Hepatocyte (in vitro differentiated cells): ENCODE results near the gene MVB12B. TPM values are rescaled to one million over a fixed set of nuclear protein-coding genes. Genes with fewer than 3 reads are reported as not detected.

Source experiments
- DNase-seq: peaks from one replicate; pipeline ENCODE4 v3.0.0-alpha.2; 2016; ENCODE audit warnings: low spot score
- H2AFZ ChIP-seq: fragments of 200-600 bp; sonication (generic); 2 replicates; pipeline ENCODE4 v1.6.0; 2016; ENCODE audit warnings: antibody characterized with exemption, mild to moderate bottlenecking
- H3K27ac ChIP-seq: fragments of 200-600 bp; sonication (generic); 2 replicates; pipeline ENCODE4 v1.5.1; 2016; ENCODE audit warnings: mild to moderate bottlenecking
- H3K27me3 ChIP-seq: fragments of 200-600 bp; sonication (generic); 2 replicates; pipeline ENCODE4 v1.6.1; 2016
- H3K36me3 ChIP-seq: fragments of 200-600 bp; sonication (generic); replicated peaks from 2 replicates; pipeline ENCODE4 v1.5.1; 2016; ENCODE audit warnings: low read depth; ENCODE audit not compliant: insufficient read depth
- H3K4me1 ChIP-seq: fragments of 200-600 bp; sonication (generic); 2 replicates; pipeline ENCODE4 v1.5.1; 2016; ENCODE audit warnings: mild to moderate bottlenecking, moderate library complexity; ENCODE audit not compliant: insufficient read depth
- H3K4me2 ChIP-seq: fragments of 200-600 bp; sonication (generic); 2 replicates; pipeline ENCODE4 v1.6.0; 2016
- H3K4me3 ChIP-seq: fragments of 200-600 bp; sonication (generic); 2 replicates; pipeline ENCODE4 v1.5.1; 2016; ENCODE audit warnings: mild to moderate bottlenecking
- H3K79me2 ChIP-seq: fragments of 200-600 bp; sonication (generic); 2 replicates; pipeline ENCODE4 v1.6.0; 2017; ENCODE audit warnings: mild to moderate bottlenecking
- H3K9me2 ChIP-seq: fragments of 200-600 bp; sonication (generic); replicated peaks from 2 replicates; pipeline ENCODE4 v1.6.0; 2017; ENCODE audit warnings: mild to moderate bottlenecking; ENCODE audit not compliant: insufficient read depth
- H3K9me3 ChIP-seq: fragments of 200-600 bp; sonication (generic); 2 replicates; pipeline ENCODE4 v1.5.1; 2016; ENCODE audit warnings: low read depth, mild to moderate bottlenecking
- H4K20me1 ChIP-seq: fragments of 200-600 bp; sonication (generic); 2 replicates; pipeline ENCODE4 v1.6.0; 2016; ENCODE audit warnings: mild to moderate bottlenecking; ENCODE audit not compliant: insufficient read depth, poor library complexity, severe bottlenecking
- CTCF ChIP-seq: fragments of 200-600 bp; sonication (generic); IDR thresholded peaks from 2 replicates; pipeline ENCODE4 v1.5.1; 2016; ENCODE audit warnings: antibody characterized with exemption, mild to moderate bottlenecking; ENCODE audit not compliant: poor library complexity
- EZH2 ChIP-seq: fragments of 200-600 bp; sonication (generic); IDR thresholded peaks from 2 replicates; pipeline ENCODE4 v1.6.1; 2016; ENCODE audit warnings: antibody characterized with exemption, mild to moderate bottlenecking, borderline replicate concordance
- EZH2phosphoT487 ChIP-seq: fragments of 200-600 bp; sonication (generic); IDR thresholded peaks from one replicate; pipeline ENCODE4 v1.6.1; 2018; ENCODE audit warnings: antibody characterized with exemption, mild to moderate bottlenecking, low read depth, moderate library complexity; ENCODE audit not compliant: unreplicated experiment, severe bottlenecking
- WGBS: methylation state at CpG from one replicate; pipeline ENCODE4 v1.1.6; 2016; ENCODE audit warnings: low lambda C conversion rate; ENCODE audit errors: missing lambda C conversion rate; 5-methylcytosine and 5-hydroxymethylcytosine counted together
- polyA plus RNA-seq: library from polyadenylated mRNA; unstranded; fragments of >200 nt; fragmentation: Nextera tagmentation; extraction: Ambion mirVana; gene quantifications from 2 replicates; pipeline ENCODE4 v1.2.1, GENCODE V29; 2016
- total RNA-seq: library from RNA; depleted of rRNA; stranded (reverse); fragments of >200 nt; gene quantifications from 2 replicates; pipeline ENCODE4 v1.2.3, GENCODE V29; 2014

MVB12B gene
- total and polyA plus RNA-seq, 2 experiments from 2014 or later, result 11.8 to 12.1 TPM

GRCh38 chr9:126481862-126482261, 155.2 kb downstream of the MVB12B start:
- 89% methylated on average over 13 of the region's 13 CpGs for WGBS
- DNase-seq, result no peak
- Histone ChIP-seq H3K4me3 (no peak overlapping the region), H3K79me2 (no peaks in the 10 kb centered on the region), H3K36me3 (no peaks in the 10 kb centered on the region), H3K9me2 (no peaks in the 10 kb centered on the region), H3K4me2 (peak overlapping the region; percentile 44), H3K4me1 (no peaks in the 10 kb centered on the region), H3K9me3 (no peaks in the 10 kb centered on the region), H2AFZ (no peak overlapping the region), H3K27ac (no peak overlapping the region), H4K20me1 (no peaks in the 10 kb centered on the region), H3K27me3 (no peaks in the 10 kb centered on the region)
- TF ChIP-seq EZH2, result no peak

- H3K36me3 ChIP-seq, result no peaks in the 10 kb centered on the region
- peak; percentile 66 for DNase-seq
- peak overlapping the region; percentile 44 for H3K4me2 ChIP-seq
- H3K9me3 ChIP-seq, result no peaks in the 10 kb centered on the region
- H3K27ac ChIP-seq, result no peak overlapping the region
- no peaks in the 10 kb centered on the region for H3K4me1 ChIP-seq
- no peaks in the 10 kb centered on the region for H3K27me3 ChIP-seq
- 48% methylated on average over 45 of the region's 45 CpGs for WGBS
- no peaks in the 10 kb centered on the region for H3K9me2 ChIP-seq
- H3K79me2 ChIP-seq, result no peaks in the 10 kb centered on the region
- H4K20me1 ChIP-seq, result no peaks in the 10 kb centered on the region
- no peak overlapping the region for H2AFZ ChIP-seq
- no peak overlapping the region for H3K4me3 ChIP-seq
- TF ChIP-seq EZH2 (no peak), CTCF (no peak)
These were observed 155.9 kb downstream of the MVB12B start for GRCh38 chr9:126482361-126483044.

- H3K9me3 ChIP-seq, result no peaks in the 10 kb centered on the region
- no peaks in the 10 kb centered on the region for H4K20me1 ChIP-seq
- no peak overlapping the region for H2AFZ ChIP-seq
- DNase-seq, result no peak
- H3K27me3 ChIP-seq, result no peaks in the 10 kb centered on the region
- no peaks in the 10 kb centered on the region for H3K4me1 ChIP-seq
- TF ChIP-seq CTCF (no peak), EZH2phosphoT487 (no peak), EZH2 (no peak)
- no peaks in the 10 kb centered on the region for H3K36me3 ChIP-seq
- WGBS, result 94% methylated on average over 13 of the region's 13 CpGs
- no peaks in the 10 kb centered on the region for H3K79me2 ChIP-seq
- H3K4me3 ChIP-seq, result no peak overlapping the region
- H3K9me2 ChIP-seq, result no peaks in the 10 kb centered on the region
- no peak overlapping the region for H3K27ac ChIP-seq
- H3K4me2 ChIP-seq, result no peak overlapping the region
These were observed 156.9 kb downstream of the MVB12B start for GRCh38 chr9:126483468-126484073.

GRCh38 chr9:126485662-126486061, 159.0 kb downstream of the MVB12B start:
- Histone ChIP-seq H3K36me3 (no peaks in the 10 kb centered on the region), H3K27ac (no peak overlapping the region), H3K4me3 (no peak overlapping the region), H3K4me1 (no peaks in the 10 kb centered on the region), H3K27me3 (no peaks in the 10 kb centered on the region), H3K79me2 (no peaks in the 10 kb centered on the region), H4K20me1 (no peaks in the 10 kb centered on the region), H2AFZ (no peak overlapping the region), H3K9me2 (no peaks in the 10 kb centered on the region), H3K4me2 (no peak overlapping the region), H3K9me3 (no peaks in the 10 kb centered on the region)
- WGBS, result 93% methylated on average over 6 of the region's 6 CpGs
- DNase-seq, result no peak
- TF ChIP-seq EZH2phosphoT487 (no peak), CTCF (no peak), EZH2 (no peak)
